ENCODE data around the gene EXOSC10. TPM values are rescaled to one million over a fixed set of nuclear protein-coding genes. Genes with fewer than 3 reads are reported as not detected.

The EXOSC10 gene
- total RNA-seq, 2 donors from 2014 or later = 20.5 to 22.0 TPM

- Histone ChIP-seq H3K27ac (no peak overlapping the region), H3K4me1 (no peaks in the 10 kb centered on the region), H3K9me3 (no peaks in the 10 kb centered on the region), H3K27me3 (no peaks in the 10 kb centered on the region), H3K4me3 (no peak overlapping the region), H3K36me3 (peaks cover 92% of the 10 kb centered on the region)
- DNase-seq (ENCODE audit: low spot score) = no peak
- no peak for TF ChIP-seq CTCF (IDR thresholded peaks at IDR 0.05)
Observed at GRCh38 chr1:11126569-11126968, 26.9 kb upstream of the EXOSC10 start.

- H3K9me3 ChIP-seq = no peaks in the 10 kb centered on the region
- H3K4me1 ChIP-seq = no peaks in the 10 kb centered on the region
- H3K27me3 ChIP-seq = no peaks in the 10 kb centered on the region
- no peak overlapping the region for H3K4me3 ChIP-seq
- TF ChIP-seq CTCF (IDR thresholded peaks at IDR 0.05) = no peak
- H3K27ac ChIP-seq = no peak overlapping the region
- H3K36me3 ChIP-seq = peaks cover 92% of the 10 kb centered on the region
- no peak for DNase-seq (ENCODE audit: low spot score)
Observed at GRCh38 chr1:11125931-11126330, 26.3 kb upstream of the EXOSC10 start.

- Histone ChIP-seq H3K4me1 (no peaks in the 10 kb centered on the region), H3K27me3 (no peaks in the 10 kb centered on the region), H3K36me3 (peaks cover 85% of the 10 kb centered on the region), H3K9me3 (no peaks in the 10 kb centered on the region), H3K4me3 (no peak overlapping the region), H3K27ac (no peak overlapping the region)
- no peak for DNase-seq (ENCODE audit: low spot score)
- TF ChIP-seq CTCF (IDR thresholded peaks at IDR 0.05) = no peak
Observed at GRCh38 chr1:11124965-11125364, 25.3 kb upstream of the EXOSC10 start.

- no peaks in the 10 kb centered on the region for H3K4me1 ChIP-seq
- no peak overlapping the region for H3K27ac ChIP-seq
- TF ChIP-seq CTCF (IDR thresholded peaks at IDR 0.05) = no peak
- H3K27me3 ChIP-seq = no peaks in the 10 kb centered on the region
- H3K9me3 ChIP-seq = no peaks in the 10 kb centered on the region
- peaks cover 67% of the 10 kb centered on the region for H3K36me3 ChIP-seq
- H3K4me3 ChIP-seq = no peak overlapping the region
- no peak for DNase-seq (ENCODE audit: low spot score)
Observed at GRCh38 chr1:11116318-11116717, 16.6 kb upstream of the EXOSC10 start.

- Histone ChIP-seq H3K27ac (no peak overlapping the region), H3K9me3 (no peaks in the 10 kb centered on the region), H3K4me1 (no peaks in the 10 kb centered on the region), H3K27me3 (no peaks in the 10 kb centered on the region), H3K36me3 (peaks cover 65% of the 10 kb centered on the region), H3K4me3 (no peak overlapping the region)
- no peak for TF ChIP-seq CTCF (IDR thresholded peaks at IDR 0.05)
- DNase-seq (ENCODE audit: low spot score) = no peak
Observed at GRCh38 chr1:11114966-11115365, 15.3 kb upstream of the EXOSC10 start.

GRCh38 chr1:11109047-11109760 lies 9.5 kb upstream of the EXOSC10 start:
- no peak overlapping the region for H3K27ac ChIP-seq
- H3K4me1 ChIP-seq = no peaks in the 10 kb centered on the region
- no peak overlapping the region for H3K4me3 ChIP-seq
- TF ChIP-seq CTCF (IDR thresholded peaks at IDR 0.05) = no peak
- H3K9me3 ChIP-seq = no peaks in the 10 kb centered on the region
- no peaks in the 10 kb centered on the region for H3K27me3 ChIP-seq
- H3K36me3 ChIP-seq = peaks cover 72% of the 10 kb centered on the region
- no peak for DNase-seq (ENCODE audit: low spot score)

Data from right atrium auricular region (tissue), 2 donors.